ENCODE data around the gene WWOX. TPM values are rescaled to one million over a fixed set of nuclear protein-coding genes. Genes with fewer than 3 reads are reported as not detected.

The WWOX gene
- total RNA-seq, 1 experiment from 2014 or later: 15.6 TPM

GRCh38 chr16:78389009-78389498 is 289.6 kb downstream of the WWOX start:
- H3K4me2 ChIP-seq (ENCODE audit: insufficient read depth, insufficient read length, low read length): no peak overlapping the region
- Mint-ChIP-seq H3K27me3 (ENCODE audit: low read depth) (no peaks in the 10 kb centered on the region), H3K27ac (no peak overlapping the region), H3K4me1 (peaks cover 5 to 6% of the 10 kb centered on the region in 2 experiments; a peak in 3 of 4 replicates), H3K36me3 (ENCODE audit: insufficient read depth in 1 of 3, low read depth in 3 of 3) (peaks cover 15 to 18% (median 18%) of the 10 kb centered on the region in 3 experiments), H3K4me3 (no peak overlapping the region), H3K9me3 (peaks cover 20 to 25% of the 10 kb centered on the region in 2 experiments)
- no peak overlapping the region for H2BK20ac ChIP-seq (ENCODE audit: low read depth, low read length, poor library complexity, severe bottlenecking)
- H4K20me1 ChIP-seq (ENCODE audit: control insufficient read depth, insufficient read depth, insufficient read length): no peaks in the 10 kb centered on the region
- H3K27me3 ChIP-seq (ENCODE audit: insufficient read depth, low read length): no peaks in the 10 kb centered on the region
- H3K23ac ChIP-seq (ENCODE audit: insufficient read length, low read depth, low read length): no peak overlapping the region
- no peaks in the 10 kb centered on the region for H3K4me1 ChIP-seq (ENCODE audit: insufficient read depth, low read length)
- no peak for DNase-seq
- no peak overlapping the region for H2AFZ ChIP-seq (ENCODE audit: low read length)
- TF ChIP-seq, protein P1, sequence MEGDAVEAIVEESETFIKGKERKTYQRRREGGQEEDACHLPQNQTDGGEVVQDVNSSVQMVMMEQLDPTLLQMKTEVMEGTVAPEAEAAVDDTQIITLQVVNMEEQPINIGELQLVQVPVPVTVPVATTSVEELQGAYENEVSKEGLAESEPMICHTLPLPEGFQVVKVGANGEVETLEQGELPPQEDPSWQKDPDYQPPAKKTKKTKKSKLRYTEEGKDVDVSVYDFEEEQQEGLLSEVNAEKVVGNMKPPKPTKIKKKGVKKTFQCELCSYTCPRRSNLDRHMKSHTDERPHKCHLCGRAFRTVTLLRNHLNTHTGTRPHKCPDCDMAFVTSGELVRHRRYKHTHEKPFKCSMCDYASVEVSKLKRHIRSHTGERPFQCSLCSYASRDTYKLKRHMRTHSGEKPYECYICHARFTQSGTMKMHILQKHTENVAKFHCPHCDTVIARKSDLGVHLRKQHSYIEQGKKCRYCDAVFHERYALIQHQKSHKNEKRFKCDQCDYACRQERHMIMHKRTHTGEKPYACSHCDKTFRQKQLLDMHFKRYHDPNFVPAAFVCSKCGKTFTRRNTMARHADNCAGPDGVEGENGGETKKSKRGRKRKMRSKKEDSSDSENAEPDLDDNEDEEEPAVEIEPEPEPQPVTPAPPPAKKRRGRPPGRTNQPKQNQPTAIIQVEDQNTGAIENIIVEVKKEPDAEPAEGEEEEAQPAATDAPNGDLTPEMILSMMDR (conservative IDR thresholded peaks at IDR 0.05): no peak
- peaks cover 12% of the 10 kb centered on the region for H3K9me3 ChIP-seq (ENCODE audit: control insufficient read depth, low read depth, low read length)
- H3K56ac ChIP-seq (ENCODE audit: insufficient read length, low read depth, low read length): no peak overlapping the region
- no peak overlapping the region for H4K91ac ChIP-seq (ENCODE audit: insufficient read length, low read depth, low read length)
- H2BK12ac ChIP-seq (ENCODE audit: insufficient read length, low read depth, low read length): no peak overlapping the region
- H3K79me2 ChIP-seq (ENCODE audit: insufficient read depth, low read length): no peaks in the 10 kb centered on the region
- H3K23me2 ChIP-seq (ENCODE audit: insufficient read length, low read depth, low read length, poor library complexity, severe bottlenecking): no peaks in the 10 kb centered on the region
- H3K9ac ChIP-seq (ENCODE audit: extremely low read depth, insufficient read length, low read length): no peak overlapping the region
- H2BK15ac ChIP-seq (ENCODE audit: low read depth, low read length): no peak overlapping the region
- H4K5ac ChIP-seq (ENCODE audit: insufficient read length, low read depth, low read length): no peak overlapping the region
- no peak overlapping the region for H3T11ph ChIP-seq (ENCODE audit: low read length)
- H3K79me1 ChIP-seq (ENCODE audit: insufficient read depth, low read depth, low read length, poor library complexity, severe bottlenecking): no peaks in the 10 kb centered on the region
- no peak overlapping the region for H2AK5ac ChIP-seq (ENCODE audit: insufficient read length, low read length)
- H2BK5ac ChIP-seq (ENCODE audit: insufficient read length, low read length): no peak overlapping the region
- no peak overlapping the region for H3K18ac ChIP-seq (ENCODE audit: insufficient read length, low read depth, low read length)
- H4K8ac ChIP-seq (replicated peaks; ENCODE audit: insufficient read length, low read depth, low read length): no peak overlapping the region
- no CpG with 5 or more reads among the region's 8 CpGs for WGBS (ENCODE audit: extremely low coverage, insufficient read length, low lambda C conversion rate)
- H3K4ac ChIP-seq (ENCODE audit: low read depth, low read length): no peak overlapping the region
- no peak overlapping the region for H3K14ac ChIP-seq (ENCODE audit: insufficient read depth, low read length)
- H2BK120ac ChIP-seq (ENCODE audit: low read depth, low read length, poor library complexity, severe bottlenecking): no peak overlapping the region
- H3K27ac ChIP-seq (ENCODE audit: insufficient read length, low read depth, low read length): no peak overlapping the region
